Measurements from ENCODE around the gene LLGL2. TPM values are rescaled to one million over a fixed set of nuclear protein-coding genes. Genes with fewer than 3 reads are reported as not detected.
"Not testable (repeated sequence)": the region's sequence is repeated elsewhere in the genome, so short reads cannot be mapped to it uniquely, and the experiment has no call there.

LLGL2 gene
- total RNA-seq, 1 donor from 2014 or later = 16.6 TPM

- Histone ChIP-seq H3K4me1 (no peaks in the 10 kb centered on the region), H3K4me3 (no peak overlapping the region), H3F3A (ENCODE audit: low read depth) (no peaks in the 10 kb centered on the region), H3K9ac (no peak overlapping the region), H3K4me2 (no peak overlapping the region), H3K27me3 (no peaks in the 10 kb centered on the region), H4K20me1 (ENCODE audit: low read depth) (no peaks in the 10 kb centered on the region), H3K27ac (no peak overlapping the region), H3K36me3 (no peaks in the 10 kb centered on the region), H3K9me3 (ENCODE audit: low read depth) (no peaks in the 10 kb centered on the region), H2AFZ (replicated peaks) (no peak overlapping the region), H3K79me2 (ENCODE audit: low read depth) (no peaks in the 10 kb centered on the region)
- Mint-ChIP-seq H3K27me3 (ENCODE audit: insufficient read depth, low read depth) (peaks cover 4% of the 10 kb centered on the region), H3K4me1 (peaks cover 7% of the 10 kb centered on the region), H3K4me3 (no peak overlapping the region), H3K9me3 (no peaks in the 10 kb centered on the region), H3K27ac (no peak overlapping the region), H3K36me3 (no peaks in the 10 kb centered on the region)
- DNase-seq (ENCODE audit: low spot score) = no peak
- TF ChIP-seq EZH2phosphoT487 (IDR thresholded peaks at IDR 0.05) (no peak), CTCF (IDR thresholded peaks at IDR 0.05) (no peak), EZH2 (IDR thresholded peaks at IDR 0.05) (no peak)
These were observed 49.7 kb downstream of the LLGL2 start for GRCh38 chr17:75575197-75575596.

GRCh38 chr17:75575728-75576127 lies 50.2 kb downstream of the LLGL2 start:
- H3K4me3 Mint-ChIP-seq = no peak overlapping the region
- no peak overlapping the region for H3K27ac Mint-ChIP-seq
- TF ChIP-seq EZH2phosphoT487 (IDR thresholded peaks at IDR 0.05) = no peak
- no peak for TF ChIP-seq CTCF (IDR thresholded peaks at IDR 0.05)
- no peak for TF ChIP-seq EZH2 (IDR thresholded peaks at IDR 0.05)

GRCh38 chr17:75576661-75577060 lies 51.2 kb downstream of the LLGL2 start:
- H2AFZ ChIP-seq (replicated peaks) = no peak overlapping the region
- H3K27ac ChIP-seq = no peak overlapping the region
- no peak for DNase-seq (ENCODE audit: low spot score)
- no peaks in the 10 kb centered on the region for H3K9me3 ChIP-seq (ENCODE audit: low read depth)
- H3K27me3 ChIP-seq = no peaks in the 10 kb centered on the region
- peaks cover 7% of the 10 kb centered on the region for H3K27me3 Mint-ChIP-seq (ENCODE audit: insufficient read depth, low read depth)
- H3K79me2 ChIP-seq (ENCODE audit: low read depth) = no peaks in the 10 kb centered on the region
- no peaks in the 10 kb centered on the region for H3F3A ChIP-seq (ENCODE audit: low read depth)
- no peaks in the 10 kb centered on the region for H4K20me1 ChIP-seq (ENCODE audit: low read depth)
- H3K36me3 ChIP-seq = no peaks in the 10 kb centered on the region
- no peak overlapping the region for H3K4me3 Mint-ChIP-seq
- H3K9me3 Mint-ChIP-seq = peaks cover 7% of the 10 kb centered on the region
- peaks cover 11% of the 10 kb centered on the region for H3K4me1 Mint-ChIP-seq
- H3K36me3 Mint-ChIP-seq = no peaks in the 10 kb centered on the region
- H3K27ac Mint-ChIP-seq = no peak overlapping the region
- H3K9ac ChIP-seq = no peak overlapping the region
- no peak overlapping the region for H3K4me3 ChIP-seq
- TF ChIP-seq CTCF (IDR thresholded peaks at IDR 0.05) (no peak), EZH2phosphoT487 (IDR thresholded peaks at IDR 0.05) (no peak), EZH2 (IDR thresholded peaks at IDR 0.05) (no peak)
- H3K4me2 ChIP-seq = no peak overlapping the region
- H3K4me1 ChIP-seq = no peaks in the 10 kb centered on the region

More at GRCh38 chr17:75575728-75576127, 50.2 kb downstream of the LLGL2 start:
- Mint-ChIP-seq H3K9me3 (no peaks in the 10 kb centered on the region), H3K36me3 (no peaks in the 10 kb centered on the region), H3K4me1 (peaks cover 5% of the 10 kb centered on the region), H3K27me3 (ENCODE audit: insufficient read depth, low read depth) (peaks cover 4% of the 10 kb centered on the region)
- DNase-seq (ENCODE audit: low spot score) = no peak
- Histone ChIP-seq H3K27ac (no peak overlapping the region), H3F3A (ENCODE audit: low read depth) (no peaks in the 10 kb centered on the region), H3K4me3 (no peak overlapping the region), H3K9me3 (ENCODE audit: low read depth) (no peaks in the 10 kb centered on the region), H2AFZ (replicated peaks) (no peak overlapping the region), H3K4me2 (no peak overlapping the region), H4K20me1 (ENCODE audit: low read depth) (no peaks in the 10 kb centered on the region), H3K79me2 (ENCODE audit: low read depth) (no peaks in the 10 kb centered on the region), H3K4me1 (no peaks in the 10 kb centered on the region), H3K36me3 (no peaks in the 10 kb centered on the region), H3K9ac (no peak overlapping the region), H3K27me3 (no peaks in the 10 kb centered on the region)

- not testable (repeated sequence) for H3K9me3 ChIP-seq (ENCODE audit: low read depth); H3K27ac ChIP-seq; H3K27me3 ChIP-seq; H3K79me2 ChIP-seq (ENCODE audit: low read depth); H3K4me2 ChIP-seq; H3K4me1 ChIP-seq; H3K9ac ChIP-seq; H4K20me1 ChIP-seq (ENCODE audit: low read depth); H3K36me3 Mint-ChIP-seq; H3F3A ChIP-seq (ENCODE audit: low read depth); H3K4me3 ChIP-seq; H3K36me3 ChIP-seq; H3K9me3 Mint-ChIP-seq; H2AFZ ChIP-seq (replicated peaks); H3K27ac Mint-ChIP-seq; DNase-seq (ENCODE audit: low spot score)
- H3K4me1 Mint-ChIP-seq = peaks cover 13% of the 10 kb centered on the region
- H3K4me3 Mint-ChIP-seq = peak overlapping the region; percentile 61
- peaks cover 22% of the 10 kb centered on the region for H3K27me3 Mint-ChIP-seq (ENCODE audit: insufficient read depth, low read depth)
These were observed 55.7 kb downstream of the LLGL2 start for GRCh38 chr17:75581121-75581725.

GRCh38 chr17:75583197-75583596 lies 57.7 kb downstream of the LLGL2 start:
- H3K36me3 Mint-ChIP-seq; H3K27ac ChIP-seq; H3K9ac ChIP-seq; H3K4me1 ChIP-seq; H3K27ac Mint-ChIP-seq; H4K20me1 ChIP-seq (ENCODE audit: low read depth); H3K4me3 Mint-ChIP-seq; DNase-seq (ENCODE audit: low spot score); H3K4me2 ChIP-seq; H3K79me2 ChIP-seq (ENCODE audit: low read depth); H2AFZ ChIP-seq (replicated peaks); H3K9me3 ChIP-seq (ENCODE audit: low read depth); H3K36me3 ChIP-seq; H3K4me3 ChIP-seq: not testable (repeated sequence)
- Histone ChIP-seq H3K27me3 (peaks cover 18% of the 10 kb centered on the region), H3F3A (ENCODE audit: low read depth) (peaks cover 12% of the 10 kb centered on the region)
- H3K27me3 Mint-ChIP-seq (ENCODE audit: insufficient read depth, low read depth) = peaks cover 31% of the 10 kb centered on the region
- H3K4me1 Mint-ChIP-seq = peaks cover 13% of the 10 kb centered on the region
- peaks cover 13% of the 10 kb centered on the region for H3K9me3 Mint-ChIP-seq

Data from neural progenitor cell (in vitro differentiated cells).